Epithelial cell of prostate (primary cell): ENCODE data around the gene GSTO1.
"Not testable (repeated sequence)": the region's sequence is repeated elsewhere in the genome, so short reads cannot be mapped to it uniquely, and the experiment has no call there.

ENCODE experiments used
- DNase-seq: peaks from one replicate; pipeline ENCODE4 v3.0.0-alpha.2; 2011; ENCODE audit warnings: low read depth, low spot score
- H3K27ac ChIP-seq: fragments of 450-650 bp; 2 replicates; pipeline ENCODE4 v1.5.1; 2017; ENCODE audit warnings: mild to moderate bottlenecking

Gene GSTO1

GRCh38 chr10:104247513-104248146 lies 7.1 kb upstream of the GSTO1 start:
- peak overlapping the region; percentile 67 for H3K27ac ChIP-seq
- no peak for DNase-seq

- not testable (repeated sequence) for H3K27ac ChIP-seq, DNase-seq
These were observed 5.8 kb upstream of the GSTO1 start for GRCh38 chr10:104248931-104249330.

- DNase-seq: no peak
- no peak overlapping the region for H3K27ac ChIP-seq
These were observed 4.3 kb upstream of the GSTO1 start for GRCh38 chr10:104250371-104250770.

GRCh38 chr10:104251443-104251842 lies 3.2 kb upstream of the GSTO1 start:
- no peak for DNase-seq
- H3K27ac ChIP-seq: no peak overlapping the region

GRCh38 chr10:104252368-104252767 lies 2.3 kb upstream of the GSTO1 start:
- no peak overlapping the region for H3K27ac ChIP-seq
- DNase-seq: no peak

- H3K27ac ChIP-seq: no peak overlapping the region
- no peak for DNase-seq
These were observed 1.6 kb upstream of the GSTO1 start for GRCh38 chr10:104253106-104253505.

- no peak for DNase-seq
- peak overlapping the region; percentile 96 for H3K27ac ChIP-seq
These were observed 884 bp upstream of the GSTO1 start for GRCh38 chr10:104253606-104254410.

- no peak for DNase-seq
- peak overlapping the region; percentile 96 for H3K27ac ChIP-seq
These were observed 754 bp downstream of the GSTO1 start for GRCh38 chr10:104255311-104255981.

GRCh38 chr10:104256335-104256961 lies 1.8 kb downstream of the GSTO1 start:
- H3K27ac ChIP-seq: peak overlapping the region; percentile 96
- no peak for DNase-seq

GRCh38 chr10:104257235-104257634 lies 2.5 kb downstream of the GSTO1 start:
- peak overlapping the region; percentile 96 for H3K27ac ChIP-seq
- DNase-seq: no peak

GRCh38 chr10:104258209-104258608 lies 3.5 kb downstream of the GSTO1 start:
- no peak for DNase-seq
- H3K27ac ChIP-seq: peak overlapping the region; percentile 96

- no peak for DNase-seq
- H3K27ac ChIP-seq: peak overlapping the region; percentile 96
These were observed 4.8 kb downstream of the GSTO1 start for GRCh38 chr10:104259456-104259855.

- DNase-seq: no peak
- H3K27ac ChIP-seq: peak overlapping the region; percentile 96
These were observed 5.5 kb downstream of the GSTO1 start for GRCh38 chr10:104259999-104260774.

- no peak for DNase-seq
- H3K27ac ChIP-seq: peak overlapping the region; percentile 96
These were observed 6.1 kb downstream of the GSTO1 start for GRCh38 chr10:104260775-104261115.

GRCh38 chr10:104262055-104262454 lies 7.4 kb downstream of the GSTO1 start:
- DNase-seq: no peak
- peak overlapping the region; percentile 96 for H3K27ac ChIP-seq

GRCh38 chr10:104264783-104265182 lies 10.1 kb downstream of the GSTO1 start:
- H3K27ac ChIP-seq: no peak overlapping the region
- no peak for DNase-seq

GRCh38 chr10:104267721-104268404 lies 13.2 kb downstream of the GSTO1 start:
- no peak for DNase-seq

GRCh38 chr10:104268405-104268712 lies 13.7 kb downstream of the GSTO1 start:
- no peak for DNase-seq
- peak overlapping the region; percentile 94 for H3K27ac ChIP-seq

More at GRCh38 chr10:104267721-104268404, 13.2 kb downstream of the GSTO1 start:
- peak overlapping the region; percentile 94 for H3K27ac ChIP-seq
